GM19463 (cell line): Measurements from ENCODE around the gene C14orf132.

ENCODE experiments used
- ATAC-seq: cut with Tn5 transposase; IDR thresholded peaks from one replicate; pipeline ENCODE4 v1.9.1; 2021; ENCODE audit warnings: mild to moderate bottlenecking, moderate library complexity; ENCODE audit not compliant: unreplicated experiment

C14orf132 gene

GRCh38 chr14:96114002-96114401 lies 74.8 kb downstream of the C14orf132 start:
- no peak for ATAC-seq

- ATAC-seq: no peak
These were observed 78.1 kb downstream of the C14orf132 start for GRCh38 chr14:96117101-96117897.

GRCh38 chr14:96117960-96118359 lies 78.8 kb downstream of the C14orf132 start:
- ATAC-seq: no peak

- ATAC-seq: no peak
These were observed 79.2 kb downstream of the C14orf132 start for GRCh38 chr14:96118391-96118790.

- ATAC-seq: no peak
These were observed 80.8 kb downstream of the C14orf132 start for GRCh38 chr14:96119947-96120346.

GRCh38 chr14:96120392-96120791 lies 81.2 kb downstream of the C14orf132 start:
- ATAC-seq: no peak

- ATAC-seq: no peak
These were observed 81.8 kb downstream of the C14orf132 start for GRCh38 chr14:96120941-96121340.

GRCh38 chr14:96121660-96122395 lies 82.7 kb downstream of the C14orf132 start:
- no peak for ATAC-seq

GRCh38 chr14:96122496-96122895 lies 83.3 kb downstream of the C14orf132 start:
- ATAC-seq: no peak

GRCh38 chr14:96125536-96125935 lies 86.4 kb downstream of the C14orf132 start:
- ATAC-seq: no peak

- ATAC-seq: no peak
These were observed 87.2 kb downstream of the C14orf132 start for GRCh38 chr14:96126339-96126782.

- ATAC-seq: no peak
These were observed 87.7 kb downstream of the C14orf132 start for GRCh38 chr14:96126783-96127271.

GRCh38 chr14:96129128-96129736 lies 90.1 kb downstream of the C14orf132 start:
- no peak for ATAC-seq

GRCh38 chr14:96130391-96130790 lies 91.2 kb downstream of the C14orf132 start:
- no peak for ATAC-seq

- no peak for ATAC-seq
These were observed 91.7 kb downstream of the C14orf132 start for GRCh38 chr14:96130854-96131253.

- ATAC-seq: no peak
These were observed 92.7 kb downstream of the C14orf132 start for GRCh38 chr14:96131836-96132235.

GRCh38 chr14:96134508-96134907 lies 95.3 kb downstream of the C14orf132 start:
- ATAC-seq: no peak

- no peak for ATAC-seq
These were observed 96.1 kb downstream of the C14orf132 start for GRCh38 chr14:96135285-96135684.

- ATAC-seq: no peak
These were observed 97.3 kb downstream of the C14orf132 start for GRCh38 chr14:96136371-96137005.

- ATAC-seq: no peak
These were observed 99.1 kb downstream of the C14orf132 start for GRCh38 chr14:96138241-96138640.

- no peak for ATAC-seq
These were observed 100.0 kb downstream of the C14orf132 start for GRCh38 chr14:96139169-96139568.
